Epithelial cell of esophagus (primary cell): Measurements from ENCODE around the gene MIF.
A peak's percentile ranks its signal among the peaks of the same experiment; 100 is the strongest.

Source experiments
- DNase-seq: peaks from one replicate; pipeline ENCODE4 v3.0.0; 2010; ENCODE audit warnings: low read depth
- H3K4me3 ChIP-seq: 2 replicates; pipeline ENCODE4 v1.5.1; 2011; ENCODE audit warnings: mild to moderate bottlenecking, low read length, control low read depth
- CTCF ChIP-seq: IDR thresholded peaks from 2 replicates; pipeline ENCODE4 v1.5.1; 2011; ENCODE audit warnings: low read depth, mild to moderate bottlenecking, low read length, control low read depth, inconsistent platforms; ENCODE audit not compliant: insufficient read depth; ENCODE audit errors: missing control alignments

Gene MIF

GRCh38 chr22:23882370-23882769 is 11.8 kb upstream of the MIF start:
- TF ChIP-seq CTCF = no peak
- DNase-seq = no peak
- H3K4me3 ChIP-seq = no peak overlapping the region

- H3K4me3 ChIP-seq = no peak overlapping the region
- DNase-seq = no peak
- TF ChIP-seq CTCF = no peak
These were observed 10.5 kb upstream of the MIF start for GRCh38 chr22:23883658-23884057.

- H3K4me3 ChIP-seq = no peak overlapping the region
- DNase-seq = no peak
- no peak for TF ChIP-seq CTCF
These were observed 10.0 kb upstream of the MIF start for GRCh38 chr22:23884140-23884539.

- no peak for DNase-seq
- H3K4me3 ChIP-seq = no peak overlapping the region
- TF ChIP-seq CTCF = peak; percentile 19
These were observed 5.4 kb upstream of the MIF start for GRCh38 chr22:23888615-23889401.

GRCh38 chr22:23889620-23890019 is 4.6 kb upstream of the MIF start:
- no peak for DNase-seq
- H3K4me3 ChIP-seq = no peak overlapping the region
- TF ChIP-seq CTCF = no peak

GRCh38 chr22:23891726-23892125 is 2.5 kb upstream of the MIF start:
- TF ChIP-seq CTCF = no peak
- no peak overlapping the region for H3K4me3 ChIP-seq
- no peak for DNase-seq

- no peak for DNase-seq
- TF ChIP-seq CTCF = no peak
- no peak overlapping the region for H3K4me3 ChIP-seq
These were observed 2.1 kb upstream of the MIF start for GRCh38 chr22:23892130-23892529.
